Sigmoid colon (tissue), 7 donors: ENCODE data around the gene CEBPB. TPM values are rescaled to one million over a fixed set of nuclear protein-coding genes. Genes with fewer than 3 reads are reported as not detected.
A peak's percentile ranks its signal among the peaks of the same experiment; 100 is the strongest.

Source experiments
- DNase-seq: peaks from one replicate; pipeline ENCODE4 v3.0.0-alpha.2; 2019
- H3K27ac ChIP-seq, 4 donors: fragments of 200-600 bp; sonication (generic); one replicate each; pipeline ENCODE4 v1.5.1; 2016 to 2019; ENCODE audit warnings: mild to moderate bottlenecking in 1 of 4
- H3K27me3 ChIP-seq, 3 donors: fragments of 200-600 bp; sonication (generic); one replicate each; pipeline ENCODE4 v1.5.1; 2019; ENCODE audit warnings: mild to moderate bottlenecking in 1 of 3
- H3K36me3 ChIP-seq, 4 donors: fragments of 200-600 bp; sonication (generic); one replicate each; pipeline ENCODE4 v1.5.1; 2016 to 2019
- H3K4me1 ChIP-seq, 4 donors: fragments of 200-600 bp; sonication (generic); one replicate each; pipeline ENCODE4 v1.5.1; 2017 to 2019
- H3K4me3 ChIP-seq, 4 donors: fragments of 200-600 bp; sonication (generic); one replicate each; pipeline ENCODE4 v1.5.1; 2017 to 2019; ENCODE audit warnings: mild to moderate bottlenecking in 2 of 4, moderate library complexity in 1 of 4
- H3K9me3 ChIP-seq, 4 donors: fragments of 200-600 bp in 3 of 4; sonication (generic) in 3 of 4; one replicate each; pipeline versions ENCODE4 v1.5.1 to v1.6.1; 2013 to 2019
- CTCF ChIP-seq, 4 experiments: fragments of 450-650 bp in 3 of 4; fragments of 200-600 bp in 1 of 4; IDR thresholded peaks; one replicate each; pipeline ENCODE4 v1.5.1; 2016 to 2019; ENCODE audit warnings: antibody characterized with exemption in 4 of 4, mild to moderate bottlenecking in 3 of 4, moderate library complexity in 2 of 4
- EP300 ChIP-seq, 4 donors: sonication (generic); formaldehyde crosslinking; IDR thresholded peaks; one replicate each; pipeline ENCODE4 v1.6.1; 2017; ENCODE audit warnings: antibody characterized with exemption in 4 of 4
- POLR2A ChIP-seq, 2 donors: fragments of 450-650 bp; IDR thresholded peaks; one replicate each; pipeline ENCODE4 v1.6.1; 2016; ENCODE audit warnings: antibody characterized with exemption in 2 of 2, mild to moderate bottlenecking in 2 of 2, moderate library complexity in 2 of 2
- POLR2AphosphoS5 ChIP-seq, 4 donors: sonication (generic); formaldehyde crosslinking; IDR thresholded peaks; one replicate each; pipeline ENCODE4 v1.6.1; 2017; ENCODE audit warnings: antibody characterized with exemption in 4 of 4
- WGBS, 2 donors: extraction: QIAGEN DNeasy Blood & Tissue Kit; methylation state at CpG; one replicate each; pipeline ENCODE4 v1.1.7; 2013; 5-methylcytosine and 5-hydroxymethylcytosine counted together
- intact Hi-C: fragments of 100-400 bp; cut with DNase I; formaldehyde crosslinking; loops from one replicate; pipeline ENCODE4 v1.15.1; 2023
- polyA plus RNA-seq, 3 donors: library from polyadenylated mRNA; stranded (reverse); fragments of 200-250 nt; gene quantifications; one replicate each; pipeline ENCODE4 v1.2.3, GENCODE V29; 2013
- total RNA-seq, 4 donors: library from RNA; depleted of rRNA; stranded (reverse); fragments of >200 nt; gene quantifications; one replicate each; pipeline ENCODE4 v1.1.0, GENCODE V29; 2016
- donor health status: healthy with polysubstance abuse.
- donor health status: Bipolar disorder and iron deficiency.
- donor health status: healthy.

Gene CEBPB
- total and polyA plus RNA-seq, 7 donors: 6.9 to 173 (median 53.2) TPM

DNA sequence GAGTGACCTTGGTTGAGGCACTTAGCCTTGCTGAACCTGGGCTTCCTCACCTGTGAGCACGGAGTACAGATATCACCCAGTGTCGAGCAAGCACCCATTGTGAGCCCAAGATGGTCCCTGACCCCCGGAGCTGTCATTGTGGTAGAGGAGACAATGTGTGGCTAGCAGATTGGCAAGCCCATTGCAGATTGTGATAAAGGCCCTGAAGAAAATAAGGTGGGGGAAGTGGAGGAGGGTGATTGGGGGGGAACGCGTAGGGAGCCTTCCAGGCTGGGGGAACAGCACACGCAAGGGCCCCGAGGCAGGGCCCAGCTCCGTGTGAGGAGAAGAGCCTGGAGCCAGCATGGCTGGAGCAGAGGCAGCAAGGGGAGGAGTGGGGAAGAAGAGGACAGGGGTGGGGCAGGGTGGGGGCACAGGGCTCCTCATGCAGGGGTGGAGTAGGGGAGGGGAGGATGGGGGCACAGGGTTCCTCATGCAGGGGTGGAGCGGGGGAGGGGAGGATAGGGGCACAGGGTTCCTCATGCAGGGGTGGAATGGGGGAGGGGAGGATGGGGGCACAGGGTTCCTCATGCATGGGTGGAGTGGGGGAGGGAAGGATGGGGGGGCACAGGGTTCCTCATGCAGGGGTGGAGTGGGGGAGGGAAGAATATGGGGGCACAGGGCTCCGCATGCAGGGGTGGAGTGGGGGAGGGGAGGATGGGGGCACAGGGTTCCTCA lies 7.0 kb downstream of the CEBPB start:
- WGBS, 2 donors: 88 to 89% methylated on average over 10 of the region's 10 CpGs
- Histone ChIP-seq H3K27ac (peak overlapping the region in 1 of 4 donors; percentile 39), H3K36me3 (peaks cover 0 to 18% (median 6%) of the 10 kb centered on the region in 4 donors), H3K4me1 (peaks cover 0 to 26% (median 18%) of the 10 kb centered on the region in 4 donors), H3K9me3 (peaks cover 0 to 4% (median 0%) of the 10 kb centered on the region in 4 donors), H3K4me3 (no peak overlapping the region), H3K27me3 (no peaks in the 10 kb centered on the region)
- peak; percentile 68 for DNase-seq
- intact Hi-C loops: no loop called here
- TF ChIP-seq POLR2A (IDR thresholded peaks at IDR 0.05) (no peak), EP300 (IDR thresholded peaks at IDR 0.05) (no peak), POLR2AphosphoS5 (IDR thresholded peaks at IDR 0.05) (no peak), CTCF (IDR thresholded peaks at IDR 0.05) (no peak)

DNA sequence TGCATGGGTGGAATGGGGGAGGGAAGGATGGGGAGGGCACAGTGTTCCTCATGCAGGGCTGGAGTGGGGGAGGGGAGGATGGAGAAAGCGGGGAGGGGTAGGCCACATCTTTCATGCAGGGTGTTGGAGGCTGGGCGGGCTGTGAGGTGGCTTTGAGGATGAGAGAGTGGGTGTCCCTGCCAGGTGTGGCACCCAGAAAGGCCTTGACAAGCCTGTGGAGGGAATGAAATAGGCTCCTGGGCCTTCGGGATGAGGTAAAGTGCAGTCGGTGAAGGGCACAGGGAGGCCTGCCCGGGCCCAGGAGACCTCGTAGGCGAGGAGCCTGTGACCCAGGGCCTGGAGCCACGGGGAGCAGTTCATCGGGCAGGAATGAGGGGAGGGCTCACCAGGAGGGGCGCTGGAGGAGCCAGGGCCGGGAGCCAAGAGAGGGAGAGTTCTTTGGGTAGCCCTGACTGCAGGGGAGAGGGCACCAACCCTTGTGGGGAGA lies 7.6 kb downstream of the CEBPB start:
- intact Hi-C loops: no loop called here
- peaks cover 0 to 20% (median 17%) of the 10 kb centered on the region in 4 donors for H3K4me1 ChIP-seq
- WGBS, 2 donors: 66 to 72% methylated on average over 11 of the region's 11 CpGs
- H3K9me3 ChIP-seq: peaks cover 0 to 4% (median 0%) of the 10 kb centered on the region in 4 donors
- H3K36me3 ChIP-seq: peaks cover 0 to 15% (median 6%) of the 10 kb centered on the region in 4 donors
- DNase-seq: peak; percentile 79
- no peak overlapping the region for H3K27ac ChIP-seq
- no peak overlapping the region for H3K4me3 ChIP-seq
- TF ChIP-seq CTCF (IDR thresholded peaks at IDR 0.05) (no peak), POLR2A (IDR thresholded peaks at IDR 0.05) (no peak), EP300 (IDR thresholded peaks at IDR 0.05) (no peak), POLR2AphosphoS5 (IDR thresholded peaks at IDR 0.05) (no peak)
- no peaks in the 10 kb centered on the region for H3K27me3 ChIP-seq

GRCh38 chr20:50198716-50199115 lies 8.1 kb downstream of the CEBPB start:
- Histone ChIP-seq H3K27me3 (no peaks in the 10 kb centered on the region), H3K4me1 (peaks cover 0 to 15% (median 13%) of the 10 kb centered on the region in 4 donors), H3K4me3 (no peak overlapping the region), H3K27ac (no peak overlapping the region), H3K36me3 (peaks cover 0 to 10% (median 5%) of the 10 kb centered on the region in 4 donors), H3K9me3 (peaks cover 0 to 4% (median 0%) of the 10 kb centered on the region in 4 donors)
- intact Hi-C loops: no loop called here
- DNase-seq: no peak
- no peak for TF ChIP-seq POLR2AphosphoS5 (IDR thresholded peaks at IDR 0.05)
- no peak for TF ChIP-seq CTCF (IDR thresholded peaks at IDR 0.05)
- 88 to 93% methylated on average over 1 of the region's 1 CpG for WGBS, 2 donors

DNA sequence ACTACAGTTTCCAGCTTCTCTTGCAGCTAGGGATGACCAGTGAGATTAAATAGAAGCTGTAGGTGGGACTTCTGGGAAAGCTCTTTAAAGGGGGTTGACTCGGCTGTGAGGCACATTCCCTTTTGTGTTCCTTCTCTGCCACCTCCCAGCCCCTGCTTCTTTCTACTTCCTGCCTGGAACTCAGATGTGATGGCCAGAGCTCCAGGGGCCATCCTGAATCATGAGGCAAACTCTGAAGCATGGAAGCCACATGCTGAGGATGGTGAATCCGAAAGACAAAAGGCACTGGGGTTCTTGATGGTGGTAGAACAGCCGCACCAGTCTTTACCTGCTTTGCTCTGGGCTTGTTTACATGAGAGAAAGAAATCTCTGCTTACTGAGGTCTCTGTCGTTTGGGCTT lies 9.1 kb downstream of the CEBPB start:
- Histone ChIP-seq H3K27ac (no peak overlapping the region), H3K9me3 (peaks cover 0 to 4% (median 0%) of the 10 kb centered on the region in 4 donors), H3K36me3 (peaks cover 0 to under 1% (median 0%) of the 10 kb centered on the region in 4 donors), H3K27me3 (no peaks in the 10 kb centered on the region), H3K4me1 (peaks cover 0 to 6% (median 5%) of the 10 kb centered on the region in 4 donors), H3K4me3 (no peak overlapping the region)
- WGBS, 2 donors: 85 to 86% methylated on average over 4 of the region's 4 CpGs
- intact Hi-C loops: no loop called here
- TF ChIP-seq EP300 (IDR thresholded peaks at IDR 0.05) (no peak), CTCF (IDR thresholded peaks at IDR 0.05) (no peak), POLR2A (IDR thresholded peaks at IDR 0.05) (no peak)
- no peak for DNase-seq
